OCI-LY7 (cell line): Measurements from ENCODE around the gene PCSK9. TPM values are rescaled to one million over a fixed set of nuclear protein-coding genes. Genes with fewer than 3 reads are reported as not detected.

ENCODE experiments used
- BruUV-seq: library from RNA; stranded (reverse); fragments of 400-500 nt; replicated peaks from 2 replicates; lab custom pipeline; 2021; lab: Mats Ljungman, UMichigan
- CTCF ChIA-PET: fragments of 300-600 bp; sonication (Branson Sonifier 250); formaldehyde crosslinking; loops from one replicate; lab custom pipeline; 2022; ENCODE audit warnings: antibody characterized with exemption; ENCODE audit not compliant: unreplicated experiment; lab: Charles Lee
- POLR2A ChIA-PET: fragments of 300-600 bp; sonication (Branson Sonifier 250); formaldehyde crosslinking; loops from one replicate; lab custom pipeline; 2022; ENCODE audit warnings: antibody characterized with exemption; lab: Charles Lee
- DNase-seq: peaks from one replicate; pipeline ENCODE4 v3.0.0-alpha.2; 2015; ENCODE audit warnings: low spot score
- H2AFZ ChIP-seq: fragments of 200-600 bp; sonication (generic), shearing (Covaris generic); 2 replicates; pipeline ENCODE4 v1.6.1; 2014; ENCODE audit warnings: mild to moderate bottlenecking, antibody characterized with exemption, low read length, moderate library complexity
- H3K27ac ChIP-seq: fragments of 200-600 bp; sonication (generic); 2 replicates; pipeline ENCODE4 v1.5.1; 2014; ENCODE audit warnings: mixed run types, low read depth, mild to moderate bottlenecking, moderate library complexity, low read length, inconsistent platforms; ENCODE audit not compliant: poor library complexity, severe bottlenecking
- H3K36me3 ChIP-seq: fragments of 200-600 bp; sonication (generic); 2 replicates; pipeline ENCODE4 v1.6.1; 2014; ENCODE audit warnings: mild to moderate bottlenecking, antibody characterized with exemption, low read length, moderate library complexity, mixed read lengths; ENCODE audit not compliant: insufficient read depth
- H3K4me1 ChIP-seq: fragments of 200-600 bp; sonication (generic); 2 replicates; pipeline ENCODE4 v1.5.1; 2014; ENCODE audit warnings: mild to moderate bottlenecking, low read length; ENCODE audit not compliant: insufficient read depth, poor library complexity, severe bottlenecking
- H3K4me2 ChIP-seq: fragments of 200-600 bp; sonication (generic); 2 replicates; pipeline ENCODE4 v1.6.1; 2014; ENCODE audit warnings: mild to moderate bottlenecking, low read length
- H3K4me3 ChIP-seq: fragments of 200-600 bp; sonication (generic); 2 replicates; pipeline ENCODE4 v1.5.1; 2014; ENCODE audit warnings: mild to moderate bottlenecking, low read depth, low read length; ENCODE audit not compliant: poor library complexity, severe bottlenecking
- H3K79me2 ChIP-seq: fragments of 200-600 bp; sonication (generic); 2 replicates; pipeline ENCODE4 v1.6.1; 2016; ENCODE audit warnings: low read depth, mild to moderate bottlenecking, low read length, moderate library complexity, mixed read lengths; ENCODE audit not compliant: insufficient read depth
- H3K9me2 ChIP-seq: fragments of 200-600 bp; sonication (generic); 2 replicates; pipeline ENCODE4 v1.6.1; 2016; ENCODE audit warnings: mild to moderate bottlenecking, low read length, mixed read lengths; ENCODE audit not compliant: insufficient read depth
- H3K9me3 ChIP-seq: fragments of 200-600 bp; sonication (generic); 2 replicates; pipeline ENCODE4 v1.6.1; 2014; ENCODE audit warnings: mild to moderate bottlenecking, mixed run types, low read length, mixed read lengths
- H4K20me1 ChIP-seq: fragments of 200-600 bp; sonication (generic); 2 replicates; pipeline ENCODE4 v1.6.1; 2014; ENCODE audit warnings: mild to moderate bottlenecking, antibody characterized with exemption, low read length, moderate library complexity, mixed read lengths; ENCODE audit not compliant: insufficient read depth
- EZH2phosphoT487 ChIP-seq: fragments of 200-600 bp; sonication (generic); IDR thresholded peaks from 2 replicates; pipeline ENCODE4 v1.6.1; 2018; ENCODE audit warnings: low read depth, borderline replicate concordance, mild to moderate bottlenecking, mixed run types, antibody characterized with exemption, low read length, moderate library complexity, mixed read lengths
- intact Hi-C: fragments of 100-400 bp; cut with micrococcal nuclease; formaldehyde crosslinking; loops from one replicate; pipeline ENCODE4 v1.10.0; 2022; ENCODE audit not compliant: unreplicated experiment
- total RNA-seq, 2 experiments: library from RNA; depleted of rRNA in 1 of 2; stranded (reverse); fragments of >200 nt in 1 of 2; shearing (Covaris generic) in 1 of 2; gene quantifications; 2 replicates each; pipeline ENCODE4 v1.2.3, GENCODE V29; 2014 to 2022
- TF ChIP-seq, protein P1 (sequence below): fragments of 200-600 bp; sonication (generic); conservative IDR thresholded peaks from 2 replicates; pipeline ENCODE4 v1.5.1; 2014; ENCODE audit warnings: mild to moderate bottlenecking, antibody characterized with exemption, low read length, moderate library complexity, mixed read lengths

PCSK9 gene
- total RNA-seq, 2 experiments from 2014 or later: not detected

GRCh38 chr1:55054396-55054795 lies 15.0 kb downstream of the PCSK9 start:
- H3K4me1 ChIP-seq: no peaks in the 10 kb centered on the region
- no peak overlapping the region for H3K4me2 ChIP-seq
- H4K20me1 ChIP-seq: no peaks in the 10 kb centered on the region
- H3K27ac ChIP-seq: no peak overlapping the region
- no peak for DNase-seq
- intact Hi-C loops: no loop called here
- TF ChIP-seq EZH2phosphoT487: no peak
- TF ChIP-seq, protein P1, sequence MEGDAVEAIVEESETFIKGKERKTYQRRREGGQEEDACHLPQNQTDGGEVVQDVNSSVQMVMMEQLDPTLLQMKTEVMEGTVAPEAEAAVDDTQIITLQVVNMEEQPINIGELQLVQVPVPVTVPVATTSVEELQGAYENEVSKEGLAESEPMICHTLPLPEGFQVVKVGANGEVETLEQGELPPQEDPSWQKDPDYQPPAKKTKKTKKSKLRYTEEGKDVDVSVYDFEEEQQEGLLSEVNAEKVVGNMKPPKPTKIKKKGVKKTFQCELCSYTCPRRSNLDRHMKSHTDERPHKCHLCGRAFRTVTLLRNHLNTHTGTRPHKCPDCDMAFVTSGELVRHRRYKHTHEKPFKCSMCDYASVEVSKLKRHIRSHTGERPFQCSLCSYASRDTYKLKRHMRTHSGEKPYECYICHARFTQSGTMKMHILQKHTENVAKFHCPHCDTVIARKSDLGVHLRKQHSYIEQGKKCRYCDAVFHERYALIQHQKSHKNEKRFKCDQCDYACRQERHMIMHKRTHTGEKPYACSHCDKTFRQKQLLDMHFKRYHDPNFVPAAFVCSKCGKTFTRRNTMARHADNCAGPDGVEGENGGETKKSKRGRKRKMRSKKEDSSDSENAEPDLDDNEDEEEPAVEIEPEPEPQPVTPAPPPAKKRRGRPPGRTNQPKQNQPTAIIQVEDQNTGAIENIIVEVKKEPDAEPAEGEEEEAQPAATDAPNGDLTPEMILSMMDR: no peak
- POLR2A ChIA-PET: no interaction called here
- no TSS peak for BruUV-seq
- no peak overlapping the region for H2AFZ ChIP-seq
- no peaks in the 10 kb centered on the region for H3K9me2 ChIP-seq
- H3K79me2 ChIP-seq: no peaks in the 10 kb centered on the region
- no peak overlapping the region for H3K4me3 ChIP-seq
- no peaks in the 10 kb centered on the region for H3K9me3 ChIP-seq
- H3K36me3 ChIP-seq: no peaks in the 10 kb centered on the region
- CTCF ChIA-PET: interaction anchor here (0.5 kb wide), 1 partner anchor 54 kb away, joined by 3 read pairs; no protein-coding TSS in a partner anchor

- intact Hi-C loops: no loop called here
- DNase-seq: no peak
- no peak overlapping the region for H3K27ac ChIP-seq
- no peaks in the 10 kb centered on the region for H3K9me2 ChIP-seq
- no peak overlapping the region for H3K4me3 ChIP-seq
- POLR2A ChIA-PET: no interaction called here
- BruUV-seq: no TSS peak
- CTCF ChIA-PET: interaction anchor here (0.5 kb wide), 1 partner anchor 55 kb away, joined by 3 read pairs; no protein-coding TSS in a partner anchor
- no peaks in the 10 kb centered on the region for H3K4me1 ChIP-seq
- no peaks in the 10 kb centered on the region for H3K79me2 ChIP-seq
- H3K4me2 ChIP-seq: no peak overlapping the region
- no peak overlapping the region for H2AFZ ChIP-seq
- no peaks in the 10 kb centered on the region for H3K36me3 ChIP-seq
- H4K20me1 ChIP-seq: no peaks in the 10 kb centered on the region
- H3K9me3 ChIP-seq: no peaks in the 10 kb centered on the region
- TF ChIP-seq, protein P1: no peak
- no peak for TF ChIP-seq EZH2phosphoT487
Observed at GRCh38 chr1:55055084-55055882, 15.9 kb downstream of the PCSK9 start.

GRCh38 chr1:55055951-55056631 lies 16.7 kb downstream of the PCSK9 start:
- Histone ChIP-seq H3K36me3 (no peaks in the 10 kb centered on the region), H3K4me1 (no peaks in the 10 kb centered on the region), H3K79me2 (no peaks in the 10 kb centered on the region), H4K20me1 (no peaks in the 10 kb centered on the region), H3K9me3 (no peaks in the 10 kb centered on the region), H3K9me2 (no peaks in the 10 kb centered on the region), H3K4me3 (no peak overlapping the region), H3K4me2 (no peak overlapping the region), H2AFZ (no peak overlapping the region), H3K27ac (no peak overlapping the region)
- no TSS peak for BruUV-seq
- DNase-seq: no peak
- ChIA-PET CTCF (no interaction called here), POLR2A (no interaction called here)
- intact Hi-C loops: no loop called here
- TF ChIP-seq, protein P1: no peak
- no peak for TF ChIP-seq EZH2phosphoT487
